Omental fat pad (tissue), 4 donors: ENCODE measurements around the gene ARMC5. TPM values are rescaled to one million over a fixed set of nuclear protein-coding genes. Genes with fewer than 3 reads are reported as not detected.

Source experiments
- ATAC-seq: fragments of 150-250 bp; one replicate; pipeline ENCODE4 v1.9.1; 2016; ENCODE audit warnings: mild to moderate bottlenecking, moderate library complexity; ENCODE audit not compliant: low FRiP score
- DNase-seq: peaks from one replicate; pipeline ENCODE4 v3.0.0-alpha.2; 2019; ENCODE audit warnings: low spot score
- total RNA-seq, 4 donors: library from RNA; depleted of rRNA; stranded (reverse); fragments of >200 nt; gene quantifications; one replicate each; pipeline ENCODE4 v1.1.0, GENCODE V29; 2016
- TF ChIP-seq, protein P1 (sequence below), 3 donors: fragments of 450-650 bp; IDR thresholded peaks; one replicate each; pipeline ENCODE4 v1.5.1; 2016 to 2017; ENCODE audit warnings: antibody characterized with exemption in 3 of 3, mild to moderate bottlenecking in 3 of 3, moderate library complexity in 2 of 3

Gene ARMC5
- total RNA-seq, 4 donors from 2014 or later = 4.6 to 15.5 (median 10.0) TPM

DNA sequence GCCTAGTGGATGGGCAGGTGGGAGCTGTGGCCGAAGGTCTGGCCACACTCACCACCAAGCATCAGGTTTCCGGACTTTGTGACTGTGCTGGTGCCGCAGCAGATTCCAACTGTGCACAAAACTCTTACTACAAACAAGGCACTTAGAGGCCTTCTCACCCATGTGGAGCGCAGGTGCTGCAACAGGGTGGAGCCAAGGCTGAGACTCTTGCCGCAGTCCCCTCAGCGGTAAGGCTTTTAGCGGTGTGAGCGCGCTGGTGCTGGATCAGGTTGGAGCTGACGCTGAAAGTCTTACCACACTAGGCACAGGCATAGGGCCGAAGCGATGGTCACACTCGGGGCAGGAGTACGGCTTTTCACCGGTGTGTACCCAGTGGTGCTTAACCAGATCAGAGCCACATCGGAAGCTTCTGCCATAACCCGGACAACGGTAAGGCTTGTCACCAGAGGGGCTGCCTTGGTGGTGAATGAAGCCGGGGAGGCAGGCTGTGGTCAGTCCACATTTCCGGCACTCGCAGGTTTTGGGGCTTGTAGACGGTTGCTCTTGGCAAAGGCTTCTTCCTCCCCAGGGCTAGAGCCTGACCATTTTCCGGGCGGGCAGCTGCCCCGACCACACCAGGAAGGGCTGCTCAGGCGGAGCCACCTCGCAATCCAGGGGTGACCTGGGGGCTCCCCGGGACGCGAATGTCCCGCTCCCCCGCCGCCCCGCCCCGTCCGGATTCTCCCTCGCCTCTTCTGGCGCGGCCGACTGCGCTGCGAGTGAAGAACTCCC is 1.0 kb upstream of the ARMC5 start:
- ATAC-seq (no peak), DNase-seq (no peak)
- TF ChIP-seq, protein P1, sequence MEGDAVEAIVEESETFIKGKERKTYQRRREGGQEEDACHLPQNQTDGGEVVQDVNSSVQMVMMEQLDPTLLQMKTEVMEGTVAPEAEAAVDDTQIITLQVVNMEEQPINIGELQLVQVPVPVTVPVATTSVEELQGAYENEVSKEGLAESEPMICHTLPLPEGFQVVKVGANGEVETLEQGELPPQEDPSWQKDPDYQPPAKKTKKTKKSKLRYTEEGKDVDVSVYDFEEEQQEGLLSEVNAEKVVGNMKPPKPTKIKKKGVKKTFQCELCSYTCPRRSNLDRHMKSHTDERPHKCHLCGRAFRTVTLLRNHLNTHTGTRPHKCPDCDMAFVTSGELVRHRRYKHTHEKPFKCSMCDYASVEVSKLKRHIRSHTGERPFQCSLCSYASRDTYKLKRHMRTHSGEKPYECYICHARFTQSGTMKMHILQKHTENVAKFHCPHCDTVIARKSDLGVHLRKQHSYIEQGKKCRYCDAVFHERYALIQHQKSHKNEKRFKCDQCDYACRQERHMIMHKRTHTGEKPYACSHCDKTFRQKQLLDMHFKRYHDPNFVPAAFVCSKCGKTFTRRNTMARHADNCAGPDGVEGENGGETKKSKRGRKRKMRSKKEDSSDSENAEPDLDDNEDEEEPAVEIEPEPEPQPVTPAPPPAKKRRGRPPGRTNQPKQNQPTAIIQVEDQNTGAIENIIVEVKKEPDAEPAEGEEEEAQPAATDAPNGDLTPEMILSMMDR (IDR thresholded peaks at IDR 0.05) = no peak

DNA sequence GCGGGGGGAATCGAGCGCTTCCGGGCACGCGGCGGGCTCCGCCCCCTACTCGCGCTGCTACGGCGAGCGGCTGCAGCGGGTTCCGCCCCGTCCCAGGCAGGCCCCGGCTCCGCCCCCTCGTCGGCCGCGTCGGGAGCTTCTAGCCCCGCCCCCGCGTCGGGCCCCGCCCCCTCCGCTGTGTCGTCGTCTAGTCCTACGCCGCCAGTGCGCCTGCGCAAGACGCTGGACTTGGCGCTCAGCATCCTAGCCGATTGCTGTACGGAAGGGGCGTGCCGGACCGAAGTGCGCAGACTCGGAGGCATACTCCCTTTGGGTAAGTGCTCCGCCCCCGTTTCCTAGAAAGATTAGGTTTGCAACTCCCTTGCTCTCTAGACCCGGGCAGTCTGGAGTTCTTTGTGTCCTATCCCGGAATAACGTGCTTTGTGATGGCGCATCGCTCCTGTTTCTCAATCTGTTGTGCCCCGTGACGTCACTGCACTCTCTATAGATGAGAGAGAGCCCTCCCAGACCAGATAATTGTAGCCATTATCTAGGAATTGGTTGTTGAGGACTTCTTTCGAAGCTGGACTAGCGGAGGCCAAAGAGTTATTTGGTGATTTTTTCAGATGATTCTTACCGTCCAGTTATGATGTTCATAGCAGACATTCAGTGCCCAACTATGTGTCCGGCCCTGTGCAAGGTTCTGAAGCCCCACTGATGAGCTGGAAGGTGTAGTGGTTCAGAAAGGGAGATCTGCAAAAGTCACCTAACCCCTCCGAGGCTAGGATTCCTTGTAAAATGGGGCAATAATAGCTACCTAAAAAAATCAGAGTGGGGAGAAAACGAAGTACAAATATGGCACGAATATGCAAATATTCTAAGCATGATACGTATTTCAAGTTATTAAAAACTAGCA is 633 bp downstream of the ARMC5 start:
- TF ChIP-seq, protein P1 (IDR thresholded peaks at IDR 0.05) = no peak
- DNase-seq (peak; percentile 98), ATAC-seq (peak; percentile 90)

DNA sequence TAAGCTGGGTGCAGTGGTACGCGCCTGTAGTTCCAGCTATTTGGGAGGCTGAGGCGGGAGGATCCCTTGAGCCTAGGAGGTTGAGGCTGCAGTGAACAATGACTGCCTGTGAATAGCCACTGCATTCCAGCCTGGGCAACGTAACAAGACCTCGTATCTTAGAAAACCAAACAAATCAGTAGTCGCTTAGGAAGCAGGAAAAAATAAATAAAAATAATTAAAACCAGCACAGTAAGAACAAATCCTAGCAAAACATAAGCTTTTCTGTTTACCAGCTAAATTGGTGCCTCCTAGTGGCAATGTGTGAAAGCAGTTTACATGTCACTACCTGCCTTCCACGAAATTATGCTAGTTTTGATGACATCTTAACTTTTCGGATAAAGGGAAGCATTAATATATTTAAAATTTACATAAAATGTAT is 1.3 kb downstream of the ARMC5 start:
- ATAC-seq = no peak
- no peak for DNase-seq
- TF ChIP-seq, protein P1 (IDR thresholded peaks at IDR 0.05) = no peak

DNA sequence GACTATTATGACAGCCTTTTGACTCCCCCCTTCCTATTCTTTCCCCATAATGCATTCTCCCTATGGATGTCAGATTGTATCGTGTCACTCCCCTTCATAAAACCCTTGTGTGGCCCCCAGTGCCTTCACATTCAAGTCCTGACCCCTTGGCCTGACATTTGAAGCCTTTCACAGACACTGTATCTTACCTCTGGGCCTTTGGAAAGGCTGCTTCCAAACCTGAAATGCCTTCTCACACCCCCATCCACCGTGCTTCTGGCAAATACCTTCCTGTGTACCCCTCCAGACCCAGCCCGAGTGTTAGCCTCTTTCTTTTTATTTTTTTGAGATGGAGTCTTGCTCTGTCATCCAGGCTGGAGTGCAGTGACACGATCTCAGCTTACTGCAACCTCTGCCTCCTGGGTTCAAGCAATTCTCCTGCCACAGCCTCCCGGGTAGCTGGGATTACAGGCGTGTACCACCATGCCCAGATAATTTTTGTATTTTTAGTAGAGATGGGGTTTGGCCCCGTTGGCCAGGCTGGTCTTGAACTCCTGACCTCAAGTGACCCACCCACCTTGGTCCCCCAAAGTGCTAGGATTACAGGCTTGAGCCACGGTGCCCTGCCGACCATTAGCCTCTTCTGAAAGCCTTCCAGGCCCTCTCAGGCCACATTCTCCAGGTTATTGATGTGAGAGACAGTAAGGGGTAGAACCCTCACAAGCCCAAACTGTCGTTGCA is 2.1 kb downstream of the ARMC5 start:
- ATAC-seq (no peak), DNase-seq (no peak)
- TF ChIP-seq, protein P1 (IDR thresholded peaks at IDR 0.05) = no peak

DNA sequence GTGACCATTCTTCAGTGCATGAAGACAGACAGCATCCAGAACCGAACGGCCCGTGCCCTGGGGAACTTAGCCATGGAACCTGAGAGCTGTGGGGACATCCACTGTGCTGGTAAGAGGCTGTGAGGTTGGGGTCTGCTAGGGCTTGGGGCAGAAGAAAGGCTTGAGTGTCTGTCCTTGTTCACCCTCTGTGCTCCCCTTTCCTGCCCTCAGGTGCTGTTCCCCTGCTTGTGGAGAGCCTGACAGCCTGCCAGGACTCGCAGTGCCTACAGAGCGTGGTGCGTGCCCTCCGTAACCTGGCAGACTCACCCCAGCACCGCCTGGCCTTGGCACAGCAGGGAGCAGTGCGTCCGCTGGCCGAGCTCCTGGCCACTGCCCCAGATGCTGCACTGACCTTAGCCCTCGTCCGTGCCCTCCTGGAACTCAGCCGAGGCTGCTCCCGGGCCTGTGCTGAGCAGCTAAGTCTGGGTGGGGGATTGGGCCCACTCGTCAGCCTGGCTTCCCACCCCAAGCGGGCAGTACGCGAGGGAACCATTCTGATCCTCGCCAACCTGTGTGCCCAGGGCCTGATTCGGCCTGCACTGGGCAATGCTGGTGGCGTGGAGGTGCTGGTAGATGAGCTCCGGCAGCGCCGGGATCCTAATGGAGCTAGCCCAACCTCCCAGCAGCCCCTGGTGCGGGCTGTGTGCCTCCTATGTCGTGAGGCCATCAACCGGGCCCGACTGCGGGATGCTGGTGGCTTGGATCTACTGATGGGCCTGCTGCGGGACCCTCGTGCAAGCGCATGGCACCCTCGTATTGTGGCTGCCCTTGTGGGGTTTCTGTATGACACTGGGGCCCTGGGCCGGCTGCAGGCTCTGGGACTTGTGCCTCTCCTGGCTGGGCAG is 2.9 kb downstream of the ARMC5 start:
- TF ChIP-seq, protein P1 (IDR thresholded peaks at IDR 0.05) = no peak
- ATAC-seq = no peak
- DNase-seq = no peak

DNA sequence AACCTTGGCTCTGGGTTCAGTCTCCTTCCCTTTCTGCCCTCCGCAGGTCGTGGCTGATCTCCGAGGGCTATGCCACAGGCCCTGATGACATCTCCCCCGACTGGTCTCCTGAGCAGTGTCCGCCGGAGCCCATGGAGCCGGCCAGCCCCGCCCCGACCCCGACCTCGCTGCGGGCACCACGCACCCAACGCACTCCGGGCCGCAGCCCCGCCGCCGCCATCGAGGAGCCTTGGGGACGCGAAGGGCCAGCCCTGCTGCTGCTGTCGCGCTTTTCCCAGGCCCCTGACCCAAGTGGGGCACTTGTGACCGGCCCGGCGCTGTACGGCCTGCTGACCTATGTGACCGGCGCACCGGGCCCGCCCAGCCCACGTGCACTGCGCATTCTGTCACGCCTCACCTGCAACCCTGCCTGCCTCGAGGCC is 5.1 kb downstream of the ARMC5 start:
- TF ChIP-seq, protein P1 (IDR thresholded peaks at IDR 0.05) = no peak
- no peak for DNase-seq

More for the DNA sequence above, 5.1 kb downstream of the ARMC5 start:
- no peak for ATAC-seq
